SK-N-SH treated with all-trans-retinoic acid at 6 μM for 48 hours (cell line): Measurements from ENCODE around the gene KIAA0825.

ENCODE experiments used
- ARNTL ChIP-seq: fragments of 450-650 bp; formaldehyde crosslinking; IDR thresholded peaks from 2 replicates; pipeline ENCODE4 v1.5.0; 2020; ENCODE audit warnings: low read depth, mild to moderate bottlenecking, moderate library complexity, borderline replicate concordance
- BACH2 ChIP-seq: fragments of 250-450 bp; sonication (Bioruptor Pico); IDR thresholded peaks from 2 replicates; pipeline ENCODE4 v1.9.0; 2021; ENCODE audit warnings: mild to moderate bottlenecking, borderline replicate concordance
- CREB5 ChIP-seq: fragments of 250-450 bp; sonication (Bioruptor Pico); IDR thresholded peaks from 2 replicates; pipeline ENCODE4 v1.5.1; 2020; ENCODE audit warnings: low read depth, mild to moderate bottlenecking, moderate library complexity
- CSDC2 ChIP-seq: fragments of 250-450 bp; sonication (Bioruptor Pico); IDR thresholded peaks from 2 replicates; pipeline ENCODE4 v1.5.0; 2020; ENCODE audit warnings: mild to moderate bottlenecking, moderate library complexity
- CSRNP3 ChIP-seq: fragments of 250-450 bp; sonication (Bioruptor Pico); IDR thresholded peaks from 2 replicates; pipeline ENCODE4 v1.5.1; 2021; ENCODE audit warnings: mild to moderate bottlenecking, moderate library complexity
- ESRRG ChIP-seq: fragments of 250-450 bp; sonication (Bioruptor Pico); IDR thresholded peaks from 2 replicates; pipeline ENCODE4 v1.6.1; 2021; ENCODE audit warnings: mild to moderate bottlenecking
- OSR1 ChIP-seq: fragments of 250-450 bp; sonication (Bioruptor Pico); IDR thresholded peaks from 2 replicates; pipeline ENCODE4 v1.8.0; 2022; ENCODE audit warnings: moderate library complexity, mild to moderate bottlenecking, inconsistent platforms
- PATZ1 ChIP-seq: fragments of 250-450 bp; sonication (Bioruptor Pico); IDR thresholded peaks from 2 replicates; pipeline ENCODE4 v1.8.0; 2020; ENCODE audit warnings: mild to moderate bottlenecking, moderate library complexity, borderline replicate concordance
- RARB ChIP-seq: fragments of 250-450 bp; sonication (Bioruptor Pico); IDR thresholded peaks from 2 replicates; pipeline ENCODE4 v1.8.0; 2021; ENCODE audit warnings: mild to moderate bottlenecking, moderate library complexity
- SNAI2 ChIP-seq: fragments of 250-450 bp; sonication (Bioruptor Pico); IDR thresholded peaks from 2 replicates; pipeline ENCODE4 v1.5.0; 2020; ENCODE audit warnings: mild to moderate bottlenecking, moderate library complexity
- TCF4 ChIP-seq: fragments of 250-450 bp; sonication (Bioruptor Pico); IDR thresholded peaks from 2 replicates; pipeline ENCODE4 v1.8.0; 2021; ENCODE audit warnings: mild to moderate bottlenecking, moderate library complexity, borderline replicate concordance
- TOX ChIP-seq: fragments of 250-450 bp; sonication (Bioruptor Pico); IDR thresholded peaks from 2 replicates; pipeline ENCODE4 v1.8.0; 2021; ENCODE audit warnings: mild to moderate bottlenecking, moderate library complexity, borderline replicate concordance
- ZFP30 ChIP-seq: fragments of 450-650 bp; formaldehyde crosslinking; IDR thresholded peaks from 2 replicates; pipeline ENCODE4 v1.5.0; 2022; ENCODE audit warnings: mild to moderate bottlenecking, moderate library complexity
- ZNF8 ChIP-seq: fragments of 450-650 bp; formaldehyde crosslinking; IDR thresholded peaks from 2 replicates; pipeline ENCODE4 v1.5.0; 2020; ENCODE audit warnings: mild to moderate bottlenecking, moderate library complexity

GRCh38 chr5:94544875-94545547 lies 73.4 kb downstream of the KIAA0825 start:
- no peak for TF ChIP-seq ZFP30
- TF ChIP-seq CSDC2 (CRISPR knock-in tag) = no peak
- TF ChIP-seq TOX (CRISPR knock-in tag) = no peak
- no peak for TF ChIP-seq TCF4 (CRISPR knock-in tag)
- TF ChIP-seq PATZ1 (CRISPR knock-in tag) = no peak
- TF ChIP-seq CREB5 (CRISPR knock-in tag) = no peak
- no peak for TF ChIP-seq RARB
- TF ChIP-seq OSR1 (CRISPR knock-in tag) = no peak
- TF ChIP-seq ARNTL (CRISPR knock-in tag) = no peak
- no peak for TF ChIP-seq ZNF8 (CRISPR knock-in tag)
- TF ChIP-seq CSRNP3 (CRISPR knock-in tag) = no peak
- TF ChIP-seq SNAI2 (CRISPR knock-in tag) = no peak
- TF ChIP-seq BACH2 (CRISPR knock-in tag) = no peak
- TF ChIP-seq ESRRG (CRISPR knock-in tag) = no peak
